MM.1S (cell line): ENCODE results near the gene OPRL1.

Experiments
- EZH2 ChIP-seq: fragments of 300-600 bp; sonication (generic); optimal IDR thresholded peaks from 2 replicates; pipeline ENCODE3; 2017; ENCODE audit warnings: low read depth, mild to moderate bottlenecking, antibody characterized with exemption, low read length, mixed read lengths
- EZH2phosphoT487 ChIP-seq: fragments of 300-600 bp; sonication (generic); IDR thresholded peaks from 2 replicates; pipeline ENCODE4 v1.6.1; 2018; ENCODE audit warnings: antibody characterized with exemption, low read length
- TF ChIP-seq, protein P1 (sequence below): fragments of 300-600 bp; sonication (generic); IDR thresholded peaks from 2 replicates; pipeline ENCODE4 v1.5.1; 2016; ENCODE audit warnings: antibody characterized with exemption, low read length, mixed read lengths

DNA sequence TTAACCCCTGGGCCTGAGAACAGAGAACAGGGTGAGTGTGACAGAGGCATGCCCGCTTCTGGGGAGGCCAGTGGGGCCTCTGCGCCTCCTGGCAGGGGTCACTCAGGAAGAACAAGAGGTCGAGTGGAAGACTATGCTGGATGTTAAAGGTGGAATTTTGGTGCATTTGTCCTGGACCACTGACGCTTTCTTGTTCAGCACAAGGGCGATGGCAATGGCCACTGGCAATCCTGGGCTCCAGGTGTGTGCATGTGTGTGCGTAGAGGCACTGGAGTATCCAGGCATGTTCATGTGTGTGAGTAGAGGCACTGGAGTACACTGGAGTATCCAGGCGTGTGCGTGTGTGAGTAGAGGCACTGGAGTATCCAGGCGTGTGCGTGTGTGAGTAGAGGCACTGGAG, 51.0 kb downstream of the OPRL1 start:
- TF ChIP-seq EZH2phosphoT487, result no peak
- TF ChIP-seq, protein P1, sequence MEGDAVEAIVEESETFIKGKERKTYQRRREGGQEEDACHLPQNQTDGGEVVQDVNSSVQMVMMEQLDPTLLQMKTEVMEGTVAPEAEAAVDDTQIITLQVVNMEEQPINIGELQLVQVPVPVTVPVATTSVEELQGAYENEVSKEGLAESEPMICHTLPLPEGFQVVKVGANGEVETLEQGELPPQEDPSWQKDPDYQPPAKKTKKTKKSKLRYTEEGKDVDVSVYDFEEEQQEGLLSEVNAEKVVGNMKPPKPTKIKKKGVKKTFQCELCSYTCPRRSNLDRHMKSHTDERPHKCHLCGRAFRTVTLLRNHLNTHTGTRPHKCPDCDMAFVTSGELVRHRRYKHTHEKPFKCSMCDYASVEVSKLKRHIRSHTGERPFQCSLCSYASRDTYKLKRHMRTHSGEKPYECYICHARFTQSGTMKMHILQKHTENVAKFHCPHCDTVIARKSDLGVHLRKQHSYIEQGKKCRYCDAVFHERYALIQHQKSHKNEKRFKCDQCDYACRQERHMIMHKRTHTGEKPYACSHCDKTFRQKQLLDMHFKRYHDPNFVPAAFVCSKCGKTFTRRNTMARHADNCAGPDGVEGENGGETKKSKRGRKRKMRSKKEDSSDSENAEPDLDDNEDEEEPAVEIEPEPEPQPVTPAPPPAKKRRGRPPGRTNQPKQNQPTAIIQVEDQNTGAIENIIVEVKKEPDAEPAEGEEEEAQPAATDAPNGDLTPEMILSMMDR, result no peak
- TF ChIP-seq EZH2, result no peak
